ENCODE results near the gene PSD4.
A peak's percentile ranks its signal among the peaks of the same experiment; 100 is the strongest.

The PSD4 gene

DNA sequence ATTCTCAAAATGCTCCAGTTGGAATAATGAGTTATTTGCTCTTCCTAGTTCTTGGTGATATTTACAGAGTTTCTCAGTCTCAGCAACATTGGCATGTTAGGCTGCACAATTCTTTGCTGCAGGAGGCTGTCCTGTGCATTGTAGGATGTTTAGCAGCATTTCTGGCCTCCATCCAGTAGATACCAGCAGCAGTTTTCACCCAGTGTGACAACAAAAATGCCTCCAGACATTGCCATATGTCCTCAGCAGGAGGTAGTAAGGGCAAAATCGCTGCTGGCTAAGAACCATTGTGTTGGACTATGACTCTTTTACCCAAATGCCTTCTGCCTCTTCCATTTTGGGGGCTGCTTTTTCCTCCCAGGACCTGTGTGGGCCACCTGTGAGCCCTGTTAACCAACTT is 54.6 kb downstream of the PSD4 start:
- no peak overlapping the region for H3K27ac ChIP-seq (replicated peaks)
- no peaks in the 10 kb centered on the region for H3K27me3 ChIP-seq (ENCODE audit: insufficient read depth, poor library complexity, severe bottlenecking)
- TF ChIP-seq, protein P1, sequence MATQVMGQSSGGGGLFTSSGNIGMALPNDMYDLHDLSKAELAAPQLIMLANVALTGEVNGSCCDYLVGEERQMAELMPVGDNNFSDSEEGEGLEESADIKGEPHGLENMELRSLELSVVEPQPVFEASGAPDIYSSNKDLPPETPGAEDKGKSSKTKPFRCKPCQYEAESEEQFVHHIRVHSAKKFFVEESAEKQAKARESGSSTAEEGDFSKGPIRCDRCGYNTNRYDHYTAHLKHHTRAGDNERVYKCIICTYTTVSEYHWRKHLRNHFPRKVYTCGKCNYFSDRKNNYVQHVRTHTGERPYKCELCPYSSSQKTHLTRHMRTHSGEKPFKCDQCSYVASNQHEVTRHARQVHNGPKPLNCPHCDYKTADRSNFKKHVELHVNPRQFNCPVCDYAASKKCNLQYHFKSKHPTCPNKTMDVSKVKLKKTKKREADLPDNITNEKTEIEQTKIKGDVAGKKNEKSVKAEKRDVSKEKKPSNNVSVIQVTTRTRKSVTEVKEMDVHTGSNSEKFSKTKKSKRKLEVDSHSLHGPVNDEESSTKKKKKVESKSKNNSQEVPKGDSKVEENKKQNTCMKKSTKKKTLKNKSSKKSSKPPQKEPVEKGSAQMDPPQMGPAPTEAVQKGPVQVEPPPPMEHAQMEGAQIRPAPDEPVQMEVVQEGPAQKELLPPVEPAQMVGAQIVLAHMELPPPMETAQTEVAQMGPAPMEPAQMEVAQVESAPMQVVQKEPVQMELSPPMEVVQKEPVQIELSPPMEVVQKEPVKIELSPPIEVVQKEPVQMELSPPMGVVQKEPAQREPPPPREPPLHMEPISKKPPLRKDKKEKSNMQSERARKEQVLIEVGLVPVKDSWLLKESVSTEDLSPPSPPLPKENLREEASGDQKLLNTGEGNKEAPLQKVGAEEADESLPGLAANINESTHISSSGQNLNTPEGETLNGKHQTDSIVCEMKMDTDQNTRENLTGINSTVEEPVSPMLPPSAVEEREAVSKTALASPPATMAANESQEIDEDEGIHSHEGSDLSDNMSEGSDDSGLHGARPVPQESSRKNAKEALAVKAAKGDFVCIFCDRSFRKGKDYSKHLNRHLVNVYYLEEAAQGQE (IDR thresholded peaks at IDR 0.05; ENCODE audit: insufficient replicate concordance, low read depth): no peak
- TF ChIP-seq GABPA (IDR thresholded peaks at IDR 0.05; ENCODE audit: low read depth) (no peak), SPI1 (IDR thresholded peaks at IDR 0.05; ENCODE audit: borderline replicate concordance, low read depth) (no peak)
- TF ChIP-seq, protein P2, sequence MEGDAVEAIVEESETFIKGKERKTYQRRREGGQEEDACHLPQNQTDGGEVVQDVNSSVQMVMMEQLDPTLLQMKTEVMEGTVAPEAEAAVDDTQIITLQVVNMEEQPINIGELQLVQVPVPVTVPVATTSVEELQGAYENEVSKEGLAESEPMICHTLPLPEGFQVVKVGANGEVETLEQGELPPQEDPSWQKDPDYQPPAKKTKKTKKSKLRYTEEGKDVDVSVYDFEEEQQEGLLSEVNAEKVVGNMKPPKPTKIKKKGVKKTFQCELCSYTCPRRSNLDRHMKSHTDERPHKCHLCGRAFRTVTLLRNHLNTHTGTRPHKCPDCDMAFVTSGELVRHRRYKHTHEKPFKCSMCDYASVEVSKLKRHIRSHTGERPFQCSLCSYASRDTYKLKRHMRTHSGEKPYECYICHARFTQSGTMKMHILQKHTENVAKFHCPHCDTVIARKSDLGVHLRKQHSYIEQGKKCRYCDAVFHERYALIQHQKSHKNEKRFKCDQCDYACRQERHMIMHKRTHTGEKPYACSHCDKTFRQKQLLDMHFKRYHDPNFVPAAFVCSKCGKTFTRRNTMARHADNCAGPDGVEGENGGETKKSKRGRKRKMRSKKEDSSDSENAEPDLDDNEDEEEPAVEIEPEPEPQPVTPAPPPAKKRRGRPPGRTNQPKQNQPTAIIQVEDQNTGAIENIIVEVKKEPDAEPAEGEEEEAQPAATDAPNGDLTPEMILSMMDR (IDR thresholded peaks at IDR 0.05; ENCODE audit: insufficient read depth, low read length): no peak

DNA sequence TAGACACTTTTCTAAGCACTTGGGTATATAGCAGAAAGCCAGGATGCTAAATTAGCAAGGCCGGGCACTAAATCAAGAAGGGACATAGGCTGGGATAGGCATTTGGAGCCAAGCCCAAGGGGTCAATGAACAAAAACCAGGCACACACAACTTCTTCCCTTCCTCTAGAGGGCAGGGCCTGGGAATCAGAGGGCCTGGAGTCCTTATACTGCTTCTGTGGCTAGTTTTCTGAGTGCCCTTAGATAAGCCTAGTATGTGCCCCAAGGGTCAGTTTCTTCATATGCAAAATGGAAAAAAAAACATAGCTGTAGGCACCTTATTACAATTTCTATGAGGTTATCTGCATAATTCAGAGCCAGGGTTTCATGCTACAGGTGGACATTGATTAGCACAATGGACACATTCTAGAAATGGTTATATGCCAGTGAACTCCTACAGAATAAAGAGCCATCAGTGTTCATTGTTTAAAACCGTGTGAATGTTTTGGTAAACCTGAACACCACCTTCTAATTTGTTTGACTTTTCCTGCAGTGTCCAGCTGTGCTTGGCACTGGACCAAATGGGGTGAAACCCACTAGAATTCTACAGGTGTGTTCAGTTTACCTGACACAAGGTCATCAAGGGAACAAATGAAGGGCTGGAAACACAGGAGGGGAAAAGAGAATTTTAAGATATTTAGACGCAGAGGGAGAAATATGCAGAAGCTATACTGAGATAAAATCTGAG is 55.4 kb downstream of the PSD4 start:
- H3K4me3 ChIP-seq (replicated peaks; ENCODE audit: insufficient read depth, low read length): no peak overlapping the region
- TF ChIP-seq, protein P2 (IDR thresholded peaks at IDR 0.05; ENCODE audit: insufficient read depth, low read length): no peak
- TF ChIP-seq, protein P1 (IDR thresholded peaks at IDR 0.05; ENCODE audit: insufficient replicate concordance, low read depth): no peak
- TF ChIP-seq SPI1 (IDR thresholded peaks at IDR 0.05; ENCODE audit: borderline replicate concordance, low read depth): no peak
- H3K27me3 ChIP-seq (ENCODE audit: insufficient read depth, poor library complexity, severe bottlenecking): no peaks in the 10 kb centered on the region
- no peak overlapping the region for H3K27ac ChIP-seq (replicated peaks)
- DNase-seq (ENCODE audit: low read depth in 1 of 2, low spot score in 1 of 2): no peak

More for the DNA sequence above, 54.6 kb downstream of the PSD4 start:
- no peak for DNase-seq (ENCODE audit: low read depth in 1 of 2, low spot score in 1 of 2)
- no peak overlapping the region for H3K4me3 ChIP-seq (replicated peaks; ENCODE audit: insufficient read depth, low read length)

DNA sequence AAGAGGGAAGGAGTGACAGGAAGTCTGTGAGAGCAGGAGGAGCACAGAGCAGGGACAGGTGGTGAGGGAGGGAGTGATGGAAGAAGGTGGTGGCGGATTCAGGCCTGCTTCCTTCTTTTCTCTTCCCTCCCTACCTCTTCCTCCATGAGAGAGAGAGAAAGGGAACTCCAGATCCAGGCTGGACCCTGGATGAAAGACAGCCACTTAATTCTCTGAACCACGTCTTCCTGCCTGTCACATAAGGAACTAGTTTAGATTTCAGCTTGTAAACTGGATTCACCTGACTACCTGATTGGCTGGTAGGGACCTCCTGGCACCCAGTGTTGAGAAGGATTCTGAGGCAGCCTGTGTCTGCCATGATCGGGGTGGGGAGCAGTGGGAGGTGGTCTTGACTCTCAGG is 56.0 kb downstream of the PSD4 start:
- peak in 1 of 2 experiments; percentile 66 for DNase-seq (ENCODE audit: low read depth in 1 of 2, low spot score in 1 of 2)
- TF ChIP-seq SPI1 (IDR thresholded peaks at IDR 0.05; ENCODE audit: borderline replicate concordance, low read depth): peak; percentile 17; the same call in 1 of the 2 replicates
- TF ChIP-seq, protein P2 (IDR thresholded peaks at IDR 0.05; ENCODE audit: insufficient read depth, low read length): no peak
- no peaks in the 10 kb centered on the region for H3K27me3 ChIP-seq (ENCODE audit: insufficient read depth, poor library complexity, severe bottlenecking)
- no peak overlapping the region for H3K4me3 ChIP-seq (replicated peaks; ENCODE audit: insufficient read depth, low read length)
- H3K27ac ChIP-seq (replicated peaks): peak overlapping the region; percentile 53

DNA sequence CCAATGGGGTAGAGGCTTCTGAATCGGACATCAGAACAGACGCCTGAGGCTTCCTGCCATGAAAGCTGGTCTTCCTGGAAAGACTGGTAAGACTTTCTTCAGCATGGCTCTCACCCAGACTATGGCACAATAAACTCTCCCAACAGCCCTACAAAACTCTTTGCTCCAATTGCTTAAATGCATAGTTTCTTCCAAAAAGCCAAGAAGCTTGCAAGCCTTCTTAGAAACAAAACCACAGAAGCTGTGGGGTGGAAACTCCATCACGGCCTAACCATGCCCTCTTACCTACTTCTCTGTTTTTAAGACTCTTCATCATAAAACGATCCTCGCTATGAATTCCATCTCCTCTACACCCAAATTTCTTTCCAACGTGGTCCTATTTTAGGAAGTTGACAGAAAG is 56.8 kb downstream of the PSD4 start:
- H3K27ac ChIP-seq (replicated peaks): peak overlapping the region; percentile 53
- H3K27me3 ChIP-seq (ENCODE audit: insufficient read depth, poor library complexity, severe bottlenecking): no peaks in the 10 kb centered on the region
- DNase-seq (ENCODE audit: low read depth in 1 of 2, low spot score in 1 of 2): peak in 1 of 2 experiments; percentile 75
- no peak overlapping the region for H3K4me3 ChIP-seq (replicated peaks; ENCODE audit: insufficient read depth, low read length)
- no peak for TF ChIP-seq POLR2AphosphoS5 (IDR thresholded peaks at IDR 0.05; ENCODE audit: low read depth)
- TF ChIP-seq, protein P2 (IDR thresholded peaks at IDR 0.05; ENCODE audit: insufficient read depth, low read length): no peak
- TF ChIP-seq SPI1 (IDR thresholded peaks at IDR 0.05; ENCODE audit: borderline replicate concordance, low read depth): no peak
- no peak for TF ChIP-seq GABPA (IDR thresholded peaks at IDR 0.05; ENCODE audit: low read depth)
- TF ChIP-seq, protein P1 (IDR thresholded peaks at IDR 0.05; ENCODE audit: insufficient replicate concordance, low read depth): no peak
